HL-60 (cell line): Measurements from ENCODE around the gene TLK2.

Source experiments
- CTCF ChIP-seq: IDR thresholded peaks from one replicate; pipeline ENCODE4 v1.5.1; 2011; ENCODE audit warnings: low read length, control low read depth, inconsistent platforms; ENCODE audit not compliant: insufficient read depth
- GABPA ChIP-seq: IDR thresholded peaks from 2 replicates; pipeline ENCODE4 v1.6.1; 2012; ENCODE audit warnings: low read depth
- POLR2AphosphoS5 ChIP-seq: IDR thresholded peaks from 2 replicates; pipeline ENCODE4 v1.6.1; 2012; ENCODE audit warnings: low read depth
- SPI1 ChIP-seq: IDR thresholded peaks from 2 replicates; pipeline ENCODE4 v1.6.1; 2012; ENCODE audit warnings: low read depth, mild to moderate bottlenecking, borderline replicate concordance

GRCh38 chr17:62618647-62619416, 140.2 kb downstream of the TLK2 start:
- TF ChIP-seq CTCF (no peak), GABPA (no peak), POLR2AphosphoS5 (no peak), SPI1 (no peak)
